Keratinocyte (primary cell): Measurements from ENCODE around the gene DBNDD1. TPM values are rescaled to one million over a fixed set of nuclear protein-coding genes. Genes with fewer than 3 reads are reported as not detected.

Experiments used
- DNase-seq: peaks from one replicate; pipeline ENCODE4 v3.0.0-alpha.2; 2011; ENCODE audit warnings: low read depth, missing footprints, low spot score
- FAIRE-seq: peaks from 2 replicates; lab custom pipeline; 2011; peaks lifted over from hg19 to GRCh38; lab: Jason Lieb, UNC
- H2AFZ ChIP-seq: 2 replicates; pipeline ENCODE4 v1.6.0; 2012; ENCODE audit warnings: low read length, control low read depth, inconsistent platforms; ENCODE audit not compliant: control insufficient read depth
- H3K27ac ChIP-seq: 2 replicates; pipeline ENCODE4 v1.5.1; 2011; ENCODE audit warnings: low read length; ENCODE audit not compliant: control insufficient read depth, insufficient read depth
- H3K27me3 ChIP-seq: 3 replicates; pipeline ENCODE4 v1.6.0; 2011; ENCODE audit warnings: low read length; ENCODE audit not compliant: control insufficient read depth, insufficient read depth; ENCODE audit errors: extremely low read depth
- H3K36me3 ChIP-seq, 2 experiments: 2 replicates in 1 of 2; 3 replicates in 1 of 2; pipeline ENCODE4 v1.5.1; 2011; ENCODE audit warnings: low read length in 2 of 2, mild to moderate bottlenecking in 1 of 2; ENCODE audit not compliant: control insufficient read depth in 2 of 2, insufficient read depth in 2 of 2; ENCODE audit errors: extremely low read depth in 1 of 2
- H3K4me1 ChIP-seq: 3 replicates; pipeline ENCODE4 v1.5.1; 2011; ENCODE audit warnings: low read length; ENCODE audit not compliant: control insufficient read depth, insufficient read depth; ENCODE audit errors: extremely low read depth
- H3K4me2 ChIP-seq: 3 replicates; pipeline ENCODE4 v1.6.0; 2011; ENCODE audit warnings: low read depth, low read length; ENCODE audit not compliant: control insufficient read depth, insufficient read depth; ENCODE audit errors: extremely low read depth
- H3K4me3 ChIP-seq, 3 experiments: fragments of 200-600 bp in 1 of 3; sonication (generic) in 1 of 3; 2 replicates in 2 of 3; 3 replicates in 1 of 3; pipeline ENCODE4 v1.5.1; 2011 to 2016; ENCODE audit warnings: low read length in 3 of 3, mild to moderate bottlenecking in 3 of 3, control low read depth in 2 of 3, inconsistent platforms in 1 of 3, low read depth in 1 of 3, mixed read lengths in 1 of 3, mixed run types in 1 of 3, moderate library complexity in 1 of 3; ENCODE audit not compliant: control insufficient read depth in 2 of 3, insufficient read depth in 2 of 3; ENCODE audit errors: extremely low read depth in 1 of 3
- H3K79me2 ChIP-seq: 2 replicates; pipeline ENCODE4 v1.6.0; 2012; ENCODE audit warnings: low read length; ENCODE audit not compliant: control insufficient read depth, insufficient read depth
- H3K9ac ChIP-seq: 3 replicates; pipeline ENCODE4 v1.6.0; 2011; ENCODE audit warnings: low read length; ENCODE audit not compliant: control insufficient read depth, insufficient read depth; ENCODE audit errors: extremely low read depth
- H3K9me1 ChIP-seq: 3 replicates; pipeline ENCODE4 v1.6.0; 2011; ENCODE audit warnings: low read length; ENCODE audit not compliant: control insufficient read depth, insufficient read depth; ENCODE audit errors: extremely low read depth
- H3K9me3 ChIP-seq: 2 replicates; pipeline ENCODE4 v1.5.1; 2012; ENCODE audit warnings: low read depth, low read length; ENCODE audit not compliant: control insufficient read depth
- H4K20me1 ChIP-seq: 3 replicates; pipeline ENCODE4 v1.6.0; 2011; ENCODE audit warnings: low read length; ENCODE audit not compliant: control insufficient read depth, insufficient read depth; ENCODE audit errors: extremely low read depth
- CTCF ChIP-seq, 3 experiments: IDR thresholded peaks in 1 of 3; conservative IDR thresholded peaks in 1 of 3; optimal IDR thresholded peaks in 1 of 3; 2 replicates in 2 of 3; 3 replicates in 1 of 3; pipeline versions ENCODE3 to v1.5.1; 2011; ENCODE audit warnings: low read length in 3 of 3, mild to moderate bottlenecking in 3 of 3, moderate library complexity in 2 of 3, control low read depth in 1 of 3, inconsistent platforms in 1 of 3; ENCODE audit not compliant: insufficient read depth in 2 of 3; ENCODE audit errors: extremely low read depth in 1 of 3
- EZH2 ChIP-seq: IDR thresholded peaks from one replicate; pipeline ENCODE4 v1.6.1; 2012; ENCODE audit warnings: inconsistent platforms, mild to moderate bottlenecking, low read length, moderate library complexity
- dilution Hi-C: fragments of 300-500 bp; cut with MboI; formaldehyde crosslinking; loops from one replicate; pipeline ENCODE4 v1.7.0; 2020; ENCODE audit warnings: low sequenced_read_pairs; ENCODE audit not compliant: extremely low pct_ligation_motif_present
- polyA plus RNA-seq, 5 experiments: library from polyadenylated mRNA; depleted of rRNA in 3 of 5; stranded (reverse) in 3 of 5; stranded (forward) in 1 of 5; unstranded in 1 of 5; fragments of >200 nt; gene quantifications; 1 replicate in 1 of 5; 2 replicates in 3 of 5; 3 replicates in 1 of 5; pipeline versions ENCODE4 v1.2.1 to v1.2.3, GENCODE V29; 2011 to 2012; ENCODE audit warnings: missing spikeins in 2 of 5, low read depth in 1 of 5, low replicate concordance in 1 of 5

DBNDD1 gene
- polyA plus RNA-seq, 1 donor (not counting 4 experiments of a cell fraction or from before 2014, with no cell fraction given): 1.7 TPM

GRCh38 chr16:89993377-89993776 is 25.9 kb downstream of the DBNDD1 start:
- H3K9me1 ChIP-seq: no peaks in the 10 kb centered on the region
- H3K4me3 ChIP-seq: no peak overlapping the region
- no peaks in the 10 kb centered on the region for H3K79me2 ChIP-seq
- peaks cover 5% of the 10 kb centered on the region for H4K20me1 ChIP-seq
- TF ChIP-seq EZH2: no peak
- TF ChIP-seq CTCF (optimal IDR thresholded peaks at IDR 0.05 in 1 of 3, IDR thresholded peaks at IDR 0.05 in 1 of 3, conservative IDR thresholded peaks at IDR 0.05 in 1 of 3; ENCODE audit: extremely low read depth in 1 of 3, insufficient read depth in 2 of 3, low read length in 3 of 3): no peak
- no peak overlapping the region for H3K27ac ChIP-seq
- no peaks in the 10 kb centered on the region for H3K27me3 ChIP-seq
- no peaks in the 10 kb centered on the region for H3K4me1 ChIP-seq
- FAIRE-seq: no peak
- no peak overlapping the region for H2AFZ ChIP-seq
- H3K9me3 ChIP-seq: peaks cover 37% of the 10 kb centered on the region
- H3K9ac ChIP-seq: no peak overlapping the region
- H3K4me2 ChIP-seq: no peak overlapping the region
- no peak for DNase-seq
- dilution Hi-C loops: no loop called here
- peaks cover 27 to 55% of the 10 kb centered on the region in 2 experiments for H3K36me3 ChIP-seq

- FAIRE-seq: no peak
- TF ChIP-seq EZH2: no peak
- Histone ChIP-seq H3K27me3 (no peaks in the 10 kb centered on the region), H4K20me1 (peaks cover 5% of the 10 kb centered on the region), H2AFZ (no peak overlapping the region), H3K9ac (no peak overlapping the region), H3K4me2 (no peak overlapping the region), H3K4me3 (no peak overlapping the region), H3K9me3 (peaks cover 27% of the 10 kb centered on the region), H3K27ac (no peak overlapping the region), H3K4me1 (no peaks in the 10 kb centered on the region), H3K9me1 (peaks cover 2% of the 10 kb centered on the region), H3K79me2 (no peaks in the 10 kb centered on the region), H3K36me3 (peaks cover 33 to 60% of the 10 kb centered on the region in 2 experiments)
- no peak for DNase-seq
- dilution Hi-C loops: no loop called here
Measured at GRCh38 chr16:89990799-89991198, 28.5 kb downstream of the DBNDD1 start.

GRCh38 chr16:89988951-89989350 is 30.3 kb downstream of the DBNDD1 start:
- Histone ChIP-seq H2AFZ (no peak overlapping the region), H3K9me1 (peaks cover 2% of the 10 kb centered on the region), H3K4me2 (no peak overlapping the region), H3K27me3 (no peaks in the 10 kb centered on the region), H3K9me3 (peaks cover 8% of the 10 kb centered on the region), H4K20me1 (peaks cover 2% of the 10 kb centered on the region), H3K4me3 (no peak overlapping the region), H3K9ac (no peak overlapping the region), H3K79me2 (no peaks in the 10 kb centered on the region), H3K36me3 (peaks cover 39 to 61% of the 10 kb centered on the region in 2 experiments), H3K4me1 (no peaks in the 10 kb centered on the region), H3K27ac (no peak overlapping the region)
- TF ChIP-seq EZH2 (no peak), CTCF (optimal IDR thresholded peaks at IDR 0.05 in 1 of 3, IDR thresholded peaks at IDR 0.05 in 1 of 3, conservative IDR thresholded peaks at IDR 0.05 in 1 of 3; ENCODE audit: extremely low read depth in 1 of 3, insufficient read depth in 2 of 3, low read length in 3 of 3) (no peak)
- FAIRE-seq (no peak), DNase-seq (no peak)
- dilution Hi-C loops: no loop called here
